ENCODE results near the gene PRLHR. TPM values are rescaled to one million over a fixed set of nuclear protein-coding genes. Genes with fewer than 3 reads are reported as not detected.

PRLHR gene
- total RNA-seq, 2 donors from 2014 or later, result not detected

DNA sequence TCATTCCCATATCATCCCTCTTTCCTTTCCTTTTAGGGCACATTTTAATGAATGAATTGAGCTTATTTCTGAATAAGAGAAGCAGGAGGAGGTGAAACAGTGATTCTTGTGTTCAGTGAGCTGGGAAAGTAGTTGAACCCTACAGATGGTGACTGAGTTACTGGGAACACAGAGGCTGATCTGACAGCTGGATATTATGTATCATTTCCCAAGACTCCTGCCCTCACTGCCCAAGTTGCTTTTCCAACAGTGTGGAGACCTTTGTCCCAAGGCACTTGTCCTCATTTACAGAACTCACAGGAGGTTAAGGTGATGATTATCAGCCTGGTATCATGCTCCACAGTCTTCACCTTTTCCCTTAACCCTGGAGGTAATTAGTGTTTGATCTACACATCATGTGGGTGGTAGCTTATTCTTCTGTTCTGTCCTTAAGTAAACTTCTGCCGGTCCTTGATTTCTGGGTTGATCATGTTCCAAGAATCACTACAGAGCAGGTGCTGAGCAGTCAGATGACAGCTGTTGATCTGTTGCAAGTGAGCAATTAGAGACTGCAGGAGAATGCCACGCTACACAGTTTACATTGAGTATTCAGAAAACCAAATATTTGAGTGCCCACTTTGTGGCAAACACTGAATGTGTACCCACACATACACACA is 2.6 kb downstream of the PRLHR start:
- intact Hi-C loops (cut with DNase I), result no loop called here
- DNase-seq (ENCODE audit: low spot score), result no peak

DNA sequence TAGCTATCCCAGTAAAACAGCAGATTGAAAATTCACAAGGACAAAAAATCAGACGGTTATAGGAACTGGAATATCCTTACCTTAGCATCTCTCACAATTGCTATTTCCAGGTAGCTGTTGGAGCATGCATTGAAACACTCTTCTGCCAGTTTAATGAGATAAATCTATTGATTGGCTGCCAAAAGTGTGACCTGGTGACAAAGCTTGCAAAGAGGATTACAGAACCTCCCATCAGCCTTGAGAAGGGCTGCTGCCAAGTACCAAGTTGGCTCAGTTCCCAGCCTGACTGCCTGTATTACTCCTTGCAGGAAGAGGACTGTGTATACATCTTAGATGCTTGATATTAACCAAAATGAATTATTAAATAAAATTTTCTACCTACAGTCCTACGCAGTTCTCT is 5.1 kb downstream of the PRLHR start:
- DNase-seq (ENCODE audit: low spot score), result no peak
- intact Hi-C loops (cut with DNase I), result no loop called here

DNA sequence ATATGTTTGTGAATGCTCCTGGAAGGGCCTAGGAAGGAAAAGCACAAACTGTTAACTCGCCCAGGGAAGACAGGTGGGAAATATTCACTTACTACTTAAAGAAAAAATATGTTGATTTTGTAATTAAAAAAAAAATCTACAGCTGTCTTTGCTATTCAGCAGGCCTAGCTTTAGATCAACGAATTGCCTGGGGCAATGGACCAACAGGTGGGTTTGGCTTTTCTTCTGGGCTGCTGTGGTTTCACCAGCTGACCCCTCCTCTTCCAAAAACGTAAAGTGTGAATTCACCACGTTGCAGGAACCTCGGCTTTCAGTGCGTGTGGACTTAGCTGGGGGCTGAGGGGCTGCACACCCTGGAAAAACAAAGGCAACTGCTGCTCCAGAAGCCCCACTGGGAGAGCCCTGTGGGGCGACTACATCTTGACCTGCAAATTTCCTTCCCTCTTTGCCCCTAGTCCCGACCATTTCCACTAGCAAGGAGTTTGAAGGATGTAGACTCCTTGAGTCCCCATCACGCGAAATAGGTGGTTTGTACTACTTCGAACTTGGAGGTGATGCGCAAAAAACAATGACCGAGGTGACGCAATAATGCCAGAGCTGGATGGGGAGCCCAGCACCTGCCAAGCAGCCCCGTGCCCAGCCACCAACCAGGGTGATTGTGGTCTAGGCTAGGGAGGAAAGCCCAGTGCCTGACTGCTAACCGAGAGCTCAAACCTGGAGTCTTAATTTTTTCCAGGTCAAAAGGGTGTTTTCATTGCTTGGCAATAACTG is 7.4 kb downstream of the PRLHR start:
- intact Hi-C loops (cut with DNase I), result loop anchor here in 1 of 2 donors (5.0 kb wide), 1 partner anchor 1144 kb away; no protein-coding TSS in a partner anchor
- DNase-seq (ENCODE audit: low spot score), result no peak

DNA sequence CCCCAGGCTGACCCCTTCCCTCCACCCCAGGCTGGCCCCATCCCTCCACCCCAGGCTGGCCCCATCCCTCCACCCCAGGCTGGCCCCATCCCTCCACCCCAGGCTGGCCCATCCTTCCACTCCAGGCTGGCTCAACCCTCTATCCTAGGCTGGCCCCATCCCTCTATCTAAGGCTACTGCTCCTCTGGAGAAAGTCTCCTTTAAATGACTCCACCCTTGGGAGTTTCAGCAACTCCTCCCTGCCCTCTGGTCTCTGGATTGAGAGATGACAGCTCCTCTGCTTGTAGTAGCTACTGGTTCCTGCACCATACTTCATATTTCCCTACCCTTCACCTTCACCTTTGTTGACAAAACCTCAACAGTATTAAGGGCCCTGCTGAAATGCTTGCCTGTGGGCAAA is 8.5 kb downstream of the PRLHR start:
- no peak for DNase-seq (ENCODE audit: low spot score)
- intact Hi-C loops (cut with DNase I), result loop anchor here in 1 of 2 donors (5.0 kb wide), 1 partner anchor 1145 kb away; no protein-coding TSS in a partner anchor

DNA sequence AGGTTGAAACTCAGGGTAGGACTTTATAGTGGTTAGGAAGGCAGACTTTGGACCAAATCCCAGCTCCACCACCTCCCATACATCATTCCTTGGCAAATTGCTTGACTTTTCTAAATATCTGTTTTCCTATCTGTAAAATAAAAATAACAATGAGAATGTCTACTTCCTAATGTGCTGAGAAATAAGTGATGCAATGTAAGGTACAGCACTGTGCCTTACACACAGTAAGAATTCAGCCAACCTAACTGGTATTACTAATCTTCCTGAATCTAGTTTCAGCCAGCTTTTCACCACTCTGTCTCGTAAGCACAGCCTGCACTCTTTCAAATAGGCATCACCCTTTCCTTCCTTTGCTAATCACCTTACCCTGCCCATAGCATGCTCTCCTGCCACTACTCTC is 9.7 kb downstream of the PRLHR start:
- no peak for DNase-seq (ENCODE audit: low spot score)
- intact Hi-C loops (cut with DNase I), result loop anchor here in 1 of 2 donors (5.0 kb wide), 1 partner anchor 1147 kb away; no protein-coding TSS in a partner anchor

DNA sequence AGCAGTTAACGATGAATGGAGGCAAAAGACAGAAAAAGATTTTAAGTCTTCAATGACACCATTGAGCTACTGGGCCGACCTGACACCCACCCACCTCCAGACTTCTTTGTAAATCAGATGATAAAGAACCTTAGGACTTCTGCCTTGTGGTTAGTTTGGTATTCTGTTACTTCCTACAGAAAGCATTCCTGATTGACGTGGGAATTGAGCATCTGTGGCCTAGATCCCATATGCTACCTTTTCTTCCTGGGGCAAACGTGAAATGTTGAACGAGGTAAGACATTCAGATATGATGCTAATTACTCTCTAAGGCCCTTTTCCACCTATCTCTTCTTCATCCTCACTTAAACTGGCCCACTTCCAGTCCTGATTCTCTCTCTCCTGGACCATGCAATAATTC is 10.2 kb downstream of the PRLHR start:
- no peak for DNase-seq (ENCODE audit: low spot score)
- intact Hi-C loops (cut with DNase I), result loop anchor here in 1 of 2 donors (5.0 kb wide), 1 partner anchor 1147 kb away; no protein-coding TSS in a partner anchor

DNA sequence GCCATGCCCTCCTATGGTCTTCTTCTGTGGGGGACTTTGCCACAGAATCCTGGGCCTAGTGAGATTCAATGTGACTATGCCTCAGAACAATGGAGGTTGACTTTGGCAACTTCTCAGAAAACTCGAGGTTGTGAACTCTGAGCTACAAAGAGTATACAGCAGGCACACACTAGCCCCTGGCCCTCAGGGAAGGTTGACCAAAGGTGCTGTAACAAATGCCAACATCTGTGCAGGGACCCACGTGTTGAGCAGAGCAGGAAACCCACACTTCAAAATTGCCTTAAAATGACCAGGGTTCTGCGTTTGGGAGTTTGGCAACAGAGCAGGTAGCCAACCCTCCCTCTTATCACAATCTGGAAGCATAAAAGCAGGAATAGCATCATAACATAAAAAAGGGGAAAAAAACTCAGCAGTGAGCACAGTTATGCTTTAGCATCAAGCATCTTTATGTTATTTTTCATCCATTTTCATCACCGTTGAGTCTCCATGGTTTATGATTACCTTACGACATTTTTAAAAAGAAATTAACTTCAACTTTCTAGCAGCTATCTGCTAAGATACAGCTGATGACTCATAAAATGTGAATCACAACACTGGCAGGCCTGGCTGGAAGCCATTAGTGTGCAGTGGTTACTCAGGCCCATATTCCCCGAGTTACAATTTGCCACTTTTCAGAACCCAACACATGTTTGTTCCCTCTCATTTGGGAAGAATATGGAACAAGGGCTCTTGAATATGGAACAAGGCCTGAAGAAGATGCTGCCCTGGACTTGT is 11.1 kb downstream of the PRLHR start:
- no peak for DNase-seq (ENCODE audit: low spot score)
- intact Hi-C loops (cut with DNase I), result no loop called here

DNA sequence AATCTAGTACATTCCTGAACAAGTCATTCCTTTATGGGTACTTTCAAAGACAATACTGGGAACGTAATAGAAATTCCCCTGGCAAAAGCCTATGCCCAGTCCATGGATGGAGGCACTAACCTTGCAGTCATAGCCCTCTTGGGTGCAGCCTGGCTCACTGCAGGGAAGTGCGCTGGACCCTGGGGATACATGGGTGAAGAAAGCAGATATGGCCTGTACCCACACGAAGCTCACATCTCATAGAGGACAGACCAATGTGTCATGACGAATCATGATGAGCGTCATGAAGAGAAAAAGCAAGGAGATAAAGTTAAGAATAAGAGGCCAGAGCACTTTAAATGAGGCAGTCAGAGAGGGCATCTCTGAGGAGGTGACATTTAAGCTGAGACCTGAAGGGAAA is 11.8 kb downstream of the PRLHR start:
- intact Hi-C loops (cut with DNase I), result no loop called here
- DNase-seq (ENCODE audit: low spot score), result no peak

DNA sequence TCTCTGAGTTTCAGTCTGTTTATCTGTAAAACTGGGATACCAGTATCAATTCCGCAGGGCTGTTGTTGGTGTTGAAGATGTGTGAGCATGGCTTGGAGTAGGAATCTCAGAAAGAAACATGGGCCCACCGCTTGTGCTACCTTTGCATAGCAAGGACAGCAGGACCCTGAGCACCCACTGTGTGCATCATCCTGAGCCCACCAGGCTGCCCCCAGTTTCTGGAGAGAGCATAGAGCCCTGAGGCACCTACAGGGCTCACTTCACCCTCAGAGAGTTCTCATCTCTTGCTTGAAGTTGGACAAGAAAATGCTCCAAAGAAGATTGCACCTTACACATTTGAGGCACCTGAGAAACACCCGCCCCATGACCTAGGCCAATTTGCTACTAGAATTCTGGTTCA is 12.9 kb downstream of the PRLHR start:
- intact Hi-C loops (cut with DNase I), result no loop called here
- DNase-seq (ENCODE audit: low spot score), result no peak

DNA sequence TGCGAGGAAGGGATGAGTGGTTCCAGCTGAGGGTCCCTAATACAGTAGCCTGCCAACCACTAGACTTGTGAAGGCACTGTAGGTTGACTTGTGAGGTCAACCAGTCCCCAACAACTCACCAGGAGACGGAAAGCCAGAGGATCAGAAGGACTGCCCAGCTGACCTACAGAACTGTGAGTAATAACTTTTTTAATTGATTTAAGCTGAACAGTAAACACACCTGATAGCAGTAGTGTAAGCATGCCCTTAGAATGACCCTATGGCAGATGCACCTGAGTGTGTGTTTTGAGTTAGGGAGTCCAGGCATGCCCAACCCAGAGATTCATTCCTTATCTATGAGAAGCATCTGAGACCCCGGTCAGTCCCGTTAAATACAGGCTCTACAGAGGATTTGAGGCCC is 14.1 kb downstream of the PRLHR start:
- intact Hi-C loops (cut with DNase I), result no loop called here
- DNase-seq (ENCODE audit: low spot score), result no peak

DNA sequence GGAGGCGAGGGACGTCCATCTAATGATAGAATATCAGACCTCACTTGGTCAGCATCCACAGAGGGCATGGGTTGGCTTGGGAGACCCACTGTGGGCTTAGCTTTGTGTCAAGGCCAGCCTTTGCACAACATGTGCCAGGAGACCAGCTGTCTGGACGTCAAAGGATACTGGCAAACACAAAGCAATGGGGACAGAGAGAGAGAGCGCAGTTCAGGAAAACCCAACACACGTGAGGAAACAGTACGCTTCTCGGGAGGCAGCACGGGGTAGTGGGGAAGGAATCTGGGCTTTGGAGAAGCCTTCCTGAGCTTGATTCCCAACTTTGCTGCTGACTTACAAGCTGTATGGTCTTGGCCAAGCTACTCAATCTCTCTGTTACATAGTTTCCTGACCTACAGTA is 14.7 kb downstream of the PRLHR start:
- no peak for DNase-seq (ENCODE audit: low spot score)
- intact Hi-C loops (cut with DNase I), result no loop called here

DNA sequence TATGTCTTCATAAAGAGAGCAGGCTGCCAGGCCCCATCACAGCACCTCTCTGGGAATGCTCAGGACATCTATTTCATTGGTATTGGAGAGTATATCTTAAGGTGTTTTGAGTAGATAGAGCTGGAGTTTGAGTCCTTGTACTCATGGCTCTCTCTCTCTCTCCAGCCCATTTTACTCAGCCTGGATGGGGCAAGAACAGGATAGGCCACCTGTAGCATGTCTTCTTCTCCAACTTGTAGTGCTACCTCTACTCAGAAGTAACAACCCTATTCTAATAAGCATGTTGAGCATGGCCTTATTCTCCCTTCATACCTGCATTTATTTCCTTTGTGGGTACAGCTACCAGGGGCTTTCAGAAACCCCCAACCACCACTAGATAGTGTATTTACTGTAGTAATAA is 21.9 kb downstream of the PRLHR start:
- intact Hi-C loops (cut with DNase I), result no loop called here
- no peak for DNase-seq (ENCODE audit: low spot score)

DNA sequence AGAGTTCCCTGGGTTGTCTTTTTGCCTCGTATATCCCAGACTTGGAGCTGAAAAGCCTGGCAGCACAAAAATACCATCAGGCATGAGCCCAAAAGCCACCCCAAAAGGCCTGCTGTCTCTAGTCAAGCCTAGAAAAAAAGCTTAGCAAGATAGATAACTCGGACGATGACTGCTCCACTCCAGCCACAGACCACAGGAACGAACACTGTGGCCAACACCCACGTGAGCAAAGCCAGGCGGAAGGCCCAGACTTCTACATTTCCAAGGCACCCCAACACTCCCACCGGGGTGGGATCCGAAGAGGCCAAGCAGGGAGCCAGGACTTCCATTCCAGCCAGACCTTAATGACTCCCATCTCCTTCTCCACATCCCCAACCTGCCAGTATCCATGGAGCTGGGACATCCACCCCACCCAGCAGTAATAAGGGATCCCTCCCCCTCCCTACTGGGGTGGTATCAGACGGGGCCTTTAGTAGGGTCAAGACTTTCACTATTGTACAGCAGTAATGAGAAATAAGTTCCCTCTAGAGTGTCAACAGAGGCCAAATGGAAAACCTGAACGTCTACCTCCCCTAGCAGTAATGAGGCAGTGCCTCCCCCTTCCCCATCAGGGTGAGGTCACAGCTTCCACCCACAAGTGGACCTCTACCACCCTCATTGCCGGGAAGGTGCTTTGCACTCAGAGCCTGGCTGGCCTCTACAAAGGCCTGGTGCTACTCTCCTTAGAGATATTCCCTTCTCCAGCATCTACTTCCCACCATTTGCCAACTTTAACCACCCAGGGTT is 23.0 kb downstream of the PRLHR start:
- intact Hi-C loops (cut with DNase I), result no loop called here
- DNase-seq (ENCODE audit: low spot score), result no peak

DNA sequence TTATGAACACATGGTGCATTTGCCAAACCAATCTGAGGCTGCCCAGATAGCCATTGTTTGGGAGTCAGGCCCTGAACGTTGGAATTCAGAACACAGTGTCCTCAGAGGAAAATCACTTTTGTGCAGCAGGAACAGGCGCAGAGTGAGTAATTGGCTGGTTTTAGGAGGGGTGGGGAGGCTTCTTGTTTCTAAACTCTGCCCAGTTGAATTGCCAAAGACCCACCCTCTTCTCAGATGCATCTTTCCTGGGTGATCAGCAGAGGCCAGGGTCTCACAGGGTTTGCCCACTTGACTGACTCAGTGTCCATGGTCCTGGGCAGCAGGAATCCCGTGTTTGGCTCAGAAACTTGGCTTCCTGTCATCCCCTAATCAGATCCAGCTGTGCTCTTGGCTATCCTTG is 24.3 kb downstream of the PRLHR start:
- intact Hi-C loops (cut with DNase I), result loop anchor here in 1 of 2 donors (2.0 kb wide), 1 partner anchor 62 kb away; no protein-coding TSS in a partner anchor
- DNase-seq (ENCODE audit: low spot score), result no peak

DNA sequence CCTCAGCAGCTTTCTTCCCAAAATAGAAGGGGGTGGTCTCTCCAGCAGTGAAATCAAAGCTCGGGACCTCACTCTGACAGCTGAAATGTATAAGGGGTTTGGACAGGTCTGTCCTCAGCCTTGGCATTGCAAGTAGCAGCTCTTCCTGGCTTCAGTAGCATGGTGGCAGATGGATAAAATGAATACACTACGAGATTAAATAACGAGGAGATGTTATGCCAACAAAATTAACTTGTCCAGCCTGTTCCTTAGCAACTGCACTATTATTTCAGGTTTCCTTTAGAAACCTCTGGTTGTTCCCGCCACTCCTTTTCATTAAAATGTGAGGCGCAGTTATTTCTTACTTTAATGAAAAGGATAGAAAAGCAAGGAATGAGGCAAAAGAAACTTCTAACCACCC is 24.9 kb downstream of the PRLHR start:
- no peak for DNase-seq (ENCODE audit: low spot score)
- intact Hi-C loops (cut with DNase I), result loop anchor here in 1 of 2 donors (2.0 kb wide), 1 partner anchor 62 kb away; no protein-coding TSS in a partner anchor

DNA sequence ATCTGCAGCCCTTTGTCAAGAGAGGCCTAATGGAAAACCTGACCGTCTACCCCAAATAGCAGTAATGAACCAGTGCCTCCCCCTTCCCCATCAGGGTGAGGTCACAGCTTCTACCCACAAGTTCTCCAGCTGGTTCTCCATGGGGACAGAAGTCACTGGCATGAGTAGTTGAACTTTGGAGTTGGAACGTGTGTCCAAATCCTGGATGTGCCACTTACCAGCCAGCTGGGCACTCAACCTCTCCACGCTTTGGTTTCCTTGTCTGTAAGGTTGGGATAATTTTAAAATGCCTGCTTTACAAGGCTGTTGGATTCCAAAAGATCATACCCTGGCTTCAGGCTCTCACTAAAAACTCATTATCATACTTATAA is 25.6 kb downstream of the PRLHR start:
- intact Hi-C loops (cut with DNase I), result loop anchor here (2.0 to 10.0 kb wide), 4 partner anchors 63 to 743 kb away; no protein-coding TSS in a partner anchor
- no peak for DNase-seq (ENCODE audit: low spot score)

DNA sequence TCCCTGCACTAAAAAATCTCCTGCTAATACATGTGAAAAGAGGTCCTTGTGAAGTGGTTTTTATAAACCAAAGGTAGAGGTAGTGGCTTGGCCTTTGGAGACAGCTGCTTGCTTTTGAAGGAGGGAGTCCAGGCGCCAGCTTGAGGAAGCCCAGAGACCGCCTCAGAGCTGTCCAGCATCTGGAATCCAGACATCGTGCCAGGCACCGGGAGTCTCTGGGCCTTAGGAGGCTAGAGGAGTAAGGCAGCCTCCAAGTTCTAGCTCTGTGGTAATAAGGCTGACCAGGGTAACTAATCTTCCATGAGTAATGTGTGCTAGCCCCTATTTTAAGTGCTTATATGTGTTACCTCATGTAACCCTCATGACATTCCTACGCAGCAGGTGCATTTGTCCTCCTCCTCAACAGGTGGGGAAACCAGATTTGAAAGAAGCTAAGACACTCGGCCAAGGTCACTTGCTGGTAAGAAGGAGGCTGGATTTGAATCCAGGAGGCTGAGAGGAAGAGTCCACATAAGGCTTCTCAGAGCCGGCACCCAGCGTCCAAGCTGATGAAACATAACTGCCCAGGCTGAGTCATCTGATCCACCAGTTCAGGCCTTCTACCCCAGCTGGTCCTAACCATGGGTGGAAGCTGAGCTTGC is 26.1 kb downstream of the PRLHR start:
- intact Hi-C loops (cut with DNase I), result loop anchor here (5.0 to 10.0 kb wide), 3 partner anchors 153 to 742 kb away; no protein-coding TSS in a partner anchor
- DNase-seq (ENCODE audit: low spot score), result no peak

DNA sequence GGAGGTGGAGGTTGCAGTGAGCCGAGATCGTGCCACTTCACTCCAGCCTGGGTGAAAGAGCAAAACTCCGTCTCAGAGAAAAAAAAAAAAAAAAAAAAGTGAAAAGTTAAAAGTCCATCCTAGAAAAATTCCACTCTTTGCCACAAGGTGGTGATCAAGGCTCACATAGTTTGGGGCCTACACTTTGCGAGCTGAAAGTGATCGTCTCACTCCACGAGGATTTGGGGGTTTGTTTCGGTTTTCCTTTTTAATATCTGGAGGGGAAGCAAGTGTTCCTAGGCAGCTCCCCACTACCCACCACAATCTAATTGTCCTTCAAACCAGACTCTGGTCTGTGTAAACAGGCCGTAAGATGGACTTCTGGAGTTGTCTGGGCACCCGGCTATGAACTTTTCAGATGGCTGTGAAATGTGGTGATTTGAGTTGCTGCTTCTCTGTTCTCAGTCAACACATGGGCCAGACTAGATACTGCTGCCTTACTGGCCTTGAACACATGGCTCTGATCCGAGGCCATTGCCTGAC is 27.1 kb downstream of the PRLHR start:
- no peak for DNase-seq (ENCODE audit: low spot score)
- intact Hi-C loops (cut with DNase I), result loop anchor here (5.0 to 10.0 kb wide), 3 partner anchors 154 to 741 kb away; no protein-coding TSS in a partner anchor

Measured in posterior vena cava (tissue), 2 donors.